ENCODE results near the gene DEAF1.
A peak's percentile ranks its signal among the peaks of the same experiment; 100 is the strongest.
"Not testable (repeated sequence)": the region's sequence is repeated elsewhere in the genome, so short reads cannot be mapped to it uniquely, and the experiment has no call there.

The DEAF1 gene

DNA sequence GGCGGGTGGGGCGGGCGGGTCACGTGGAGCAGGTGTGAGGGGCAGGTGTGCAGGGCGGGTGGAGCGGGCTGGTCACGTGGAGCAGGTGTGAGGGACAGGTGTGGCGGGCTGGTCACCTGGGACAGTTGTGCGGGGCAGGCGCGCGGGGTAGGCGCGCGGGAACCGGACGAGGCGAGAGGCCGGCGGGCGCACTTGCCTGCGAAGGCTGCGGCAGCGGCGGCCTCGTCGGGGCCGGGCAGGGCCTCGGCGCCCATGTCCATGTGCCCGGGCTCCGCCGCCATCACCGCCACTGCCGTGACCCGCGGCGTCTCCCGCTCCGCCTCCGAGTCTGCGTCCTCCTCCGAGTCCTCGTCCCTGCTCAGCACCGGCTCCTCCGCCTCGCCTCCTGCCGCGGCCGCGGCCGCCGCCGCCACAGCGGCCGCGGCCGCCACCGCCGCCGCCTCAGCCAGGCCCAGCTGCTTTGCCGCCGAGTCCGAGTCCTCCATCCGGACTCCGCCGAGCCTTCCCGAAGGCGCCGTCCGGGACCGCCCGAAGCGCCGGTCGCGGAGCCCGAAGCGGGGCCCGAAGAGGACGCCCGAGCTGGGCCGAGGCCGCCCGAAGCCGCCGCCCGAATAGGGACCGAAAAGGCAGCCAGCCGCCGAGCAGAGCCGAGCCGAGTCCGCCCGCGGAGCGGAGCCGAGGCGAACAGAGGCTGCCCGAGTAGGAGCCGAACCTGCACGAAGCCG is at the start of gene DEAF1:
DEAF1 (minus strand) TSS at position 660 of the 725 bp plus-strand sequence; CDS start at position 485, 175 bp downstream.
- DNase-seq = peak; percentile 86

DNA sequence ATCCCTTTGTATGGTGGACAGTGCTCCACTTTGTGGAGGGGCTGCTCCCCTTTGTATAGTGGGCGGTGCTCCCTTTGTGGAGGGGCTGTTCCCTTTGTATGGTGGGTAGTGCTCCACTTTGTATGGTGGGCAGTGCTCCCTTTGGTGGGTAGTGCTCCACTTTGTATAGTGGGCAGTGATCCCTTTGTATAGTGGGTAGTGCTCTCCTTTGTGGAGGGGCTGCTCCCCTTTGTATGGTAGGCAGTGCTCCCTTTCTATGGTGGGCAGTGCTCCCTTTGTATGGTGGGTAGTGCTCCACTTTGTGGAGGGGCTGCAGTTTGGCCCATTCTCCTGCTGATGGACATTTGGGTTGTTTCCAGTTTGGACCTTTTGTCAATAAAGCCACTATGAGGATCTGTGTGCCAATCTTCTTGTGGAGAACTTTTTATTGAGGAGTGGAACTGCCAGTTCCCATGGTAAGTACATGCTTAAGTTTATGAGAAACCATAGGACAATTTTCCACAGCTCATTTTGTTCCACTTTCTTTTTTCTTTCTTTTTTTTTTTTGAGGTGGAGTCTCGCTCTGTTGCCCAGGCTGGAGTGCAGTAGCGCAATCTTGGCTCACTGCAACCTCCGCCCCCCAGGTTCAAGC is 47.7 kb upstream of the DEAF1 start:
- no peak for DNase-seq

DNA sequence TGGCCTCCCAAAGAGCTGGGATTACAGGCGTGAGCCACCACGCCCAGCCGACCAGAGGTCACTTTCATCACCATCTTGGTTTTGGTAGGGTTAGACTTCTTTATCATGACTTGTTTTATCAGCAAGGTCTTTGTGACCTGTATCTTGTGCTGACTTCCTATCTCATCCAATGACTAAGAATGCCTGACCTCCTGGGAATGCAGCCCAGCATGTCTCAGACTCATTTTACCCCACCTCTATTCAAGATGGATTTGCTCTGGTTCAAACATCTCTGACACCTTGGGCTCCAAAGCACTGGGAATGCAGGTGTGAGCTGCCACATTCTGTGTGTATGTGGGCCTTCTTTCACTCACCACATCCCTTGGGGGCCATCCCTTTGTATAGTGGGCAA is 47.1 kb upstream of the DEAF1 start:
- DNase-seq = no peak

DNA sequence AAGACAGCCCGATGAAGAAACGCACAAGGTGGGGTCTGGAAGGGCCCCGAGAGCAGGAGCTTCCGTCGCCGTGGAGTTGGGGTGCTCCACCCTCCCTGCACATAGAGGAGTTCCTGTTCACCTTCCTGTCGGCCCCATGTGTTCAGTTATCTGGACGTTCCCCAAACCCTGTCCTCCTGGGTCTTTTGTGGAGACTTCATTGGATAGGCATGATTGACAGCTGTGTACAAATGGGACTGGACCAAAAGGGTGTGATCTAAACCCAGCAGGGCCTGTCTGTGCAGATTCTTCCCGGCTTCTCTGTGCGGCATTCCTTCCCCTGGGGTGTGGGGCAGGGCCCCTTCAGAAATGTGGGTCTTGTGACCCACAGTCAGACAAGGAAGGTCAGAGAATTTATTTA is 42.9 kb upstream of the DEAF1 start:
- not testable (repeated sequence) for DNase-seq

DNA sequence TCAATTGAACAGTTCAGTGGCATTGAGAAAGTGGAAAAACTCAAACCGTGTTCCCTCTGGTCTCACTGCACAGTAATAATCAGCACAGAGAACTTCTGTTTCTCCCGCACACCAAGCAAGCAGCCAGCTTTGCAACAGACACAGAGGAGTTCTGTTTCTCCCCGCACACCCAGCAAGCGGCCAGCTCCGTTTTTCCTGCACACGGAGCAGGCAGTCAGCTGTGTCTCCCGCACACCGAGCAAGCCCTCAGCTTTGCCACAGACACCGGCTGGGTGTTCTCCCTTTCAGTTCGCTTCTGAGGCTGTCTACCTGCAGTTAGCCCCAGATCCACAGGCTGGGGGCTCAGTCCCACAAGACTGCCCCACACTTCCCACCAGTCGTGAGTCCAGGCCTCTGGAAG is 42.3 kb upstream of the DEAF1 start:
- DNase-seq = no peak

- not testable (repeated sequence) for DNase-seq
Measured at GRCh38 chr11:734541-734940, 39.5 kb upstream of the DEAF1 start.

GRCh38 chr11:733072-733471 is 38.0 kb upstream of the DEAF1 start:
- no peak for DNase-seq

- no peak for DNase-seq
Measured at GRCh38 chr11:729492-730074, 34.6 kb upstream of the DEAF1 start.

GRCh38 chr11:728901-729491 is 34.0 kb upstream of the DEAF1 start:
- DNase-seq = no peak

DNA sequence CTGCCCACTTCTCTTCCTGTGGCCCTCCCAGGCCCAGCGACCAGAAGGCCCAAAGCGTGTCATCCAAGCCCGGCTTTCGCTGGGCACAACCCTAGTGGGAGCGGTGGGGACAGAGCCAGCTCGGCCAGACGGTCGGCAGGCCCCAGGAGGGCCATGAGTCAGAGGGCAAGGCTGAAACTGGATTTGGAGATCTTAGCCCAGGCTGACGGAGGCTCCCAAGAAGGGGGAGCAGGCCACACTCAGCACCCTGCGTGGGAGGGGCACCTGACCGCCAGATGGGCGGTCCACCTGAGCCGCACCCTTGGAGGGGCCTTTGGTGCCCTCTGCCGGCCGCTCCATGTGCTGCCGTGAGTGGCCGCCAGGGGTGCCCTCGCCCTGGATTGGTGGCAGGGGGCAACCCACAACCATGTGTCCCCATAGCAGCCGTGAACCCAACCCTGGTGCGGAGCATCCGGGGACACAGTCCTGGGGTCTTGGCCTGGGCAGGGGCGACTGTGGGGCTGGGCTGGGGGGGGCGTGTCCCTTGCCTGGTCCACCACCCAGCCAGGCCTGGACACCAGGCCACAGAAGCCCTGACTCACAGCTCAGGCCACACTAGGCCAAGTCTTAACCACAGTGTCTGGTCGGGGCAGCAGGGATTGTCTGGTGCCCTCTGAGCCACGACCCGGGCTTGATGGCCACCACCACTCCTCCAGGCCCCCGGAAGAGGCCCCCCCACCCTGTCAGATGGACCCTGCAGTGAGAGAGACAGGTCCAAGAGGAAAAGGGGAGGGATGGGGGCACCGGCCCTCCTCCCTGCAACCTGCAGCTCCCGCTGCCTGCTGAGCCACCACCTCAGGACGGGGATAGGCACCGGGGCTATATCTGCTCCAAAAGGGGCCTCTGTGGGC is 33.1 kb upstream of the DEAF1 start:
- DNase-seq = peak; percentile 93

GRCh38 chr11:727281-727701 is 32.3 kb upstream of the DEAF1 start:
- no peak for DNase-seq

- peak; percentile 95 for DNase-seq
Measured at GRCh38 chr11:726278-727220, 31.5 kb upstream of the DEAF1 start.

- no peak for DNase-seq
Measured at GRCh38 chr11:725624-726202, 30.7 kb upstream of the DEAF1 start.

DNA sequence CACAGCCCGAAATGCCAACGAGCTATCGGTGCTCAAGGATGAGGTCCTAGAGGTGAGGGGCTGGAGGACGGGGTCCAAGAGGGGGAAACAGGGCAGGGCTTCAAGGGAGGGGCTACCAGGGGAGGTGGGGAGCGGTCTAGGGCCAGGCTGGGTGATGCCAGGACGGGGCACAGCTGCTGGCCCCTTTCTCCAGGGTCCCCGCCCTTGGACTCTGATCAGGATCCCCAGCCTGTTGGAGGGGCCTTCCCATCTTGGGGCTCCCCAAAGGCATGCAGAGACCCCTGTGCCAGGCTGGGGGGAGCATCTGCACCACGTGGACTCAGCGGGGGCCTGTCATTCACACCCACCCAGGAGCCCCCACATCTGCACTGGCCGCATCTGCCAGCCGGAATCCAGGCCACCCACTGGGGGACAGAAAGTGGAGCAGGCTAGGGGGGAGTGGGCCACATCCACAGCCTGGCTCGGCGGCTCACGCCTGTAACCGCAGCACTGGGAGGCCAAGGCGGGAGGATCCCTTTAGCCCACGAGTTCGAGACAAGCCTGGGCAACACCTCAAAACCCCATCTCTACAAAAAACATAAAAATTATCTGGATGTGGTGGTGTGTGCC is 29.9 kb upstream of the DEAF1 start:
- DNase-seq = no peak

- DNase-seq = no peak
Measured at GRCh38 chr11:724049-724777, 29.2 kb upstream of the DEAF1 start.

DNA sequence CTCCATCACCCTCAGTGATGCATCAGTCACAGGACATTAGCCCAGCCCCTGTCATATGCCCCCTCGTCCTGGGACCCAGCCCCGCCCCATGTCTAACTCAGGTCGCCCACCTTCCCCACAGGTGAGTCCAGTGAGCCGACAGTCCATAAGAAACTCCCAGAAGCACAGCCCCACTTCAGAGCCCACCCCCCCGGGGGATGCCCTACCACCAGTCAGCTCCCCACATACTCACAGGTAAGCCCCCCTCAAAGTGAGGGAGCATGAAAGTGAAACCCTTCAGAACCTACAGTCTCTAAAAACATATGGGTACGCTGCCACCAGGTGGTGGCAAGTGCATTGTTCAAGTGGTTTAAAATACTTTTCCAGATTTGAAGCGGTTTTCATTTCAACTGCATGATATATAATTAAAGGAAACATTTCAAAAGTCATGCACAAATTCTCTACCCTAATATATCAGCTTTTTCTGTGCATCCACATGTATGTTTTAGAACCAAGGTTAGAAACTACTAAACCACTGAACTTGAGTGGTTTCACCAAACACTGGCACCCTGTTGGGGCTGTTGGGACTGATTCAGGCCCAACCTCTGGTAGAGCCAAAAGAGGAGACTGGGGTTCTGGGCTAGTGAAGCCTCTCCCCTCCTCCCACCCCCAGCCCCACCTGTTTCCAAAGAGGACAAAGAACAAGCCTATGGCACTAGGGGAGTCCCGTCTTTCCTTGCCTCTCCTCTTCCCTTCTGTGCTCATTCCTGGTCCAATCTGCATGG is 28.3 kb upstream of the DEAF1 start:
- no peak for DNase-seq

GRCh38 chr11:722346-722811 is 27.4 kb upstream of the DEAF1 start:
- DNase-seq = no peak

GRCh38 chr11:721741-722345 is 26.8 kb upstream of the DEAF1 start:
- DNase-seq = no peak
